Endothelial cell of umbilical vein (primary cell): ENCODE measurements around the gene ZNF160. TPM values are rescaled to one million over a fixed set of nuclear protein-coding genes. Genes with fewer than 3 reads are reported as not detected.
"Not testable (repeated sequence)": the region's sequence is repeated elsewhere in the genome, so short reads cannot be mapped to it uniquely, and the experiment has no call there.

ENCODE experiments used
- BruUV-seq: library from RNA; stranded (reverse); fragments of 400-500 nt; replicated peaks from 2 replicates; lab custom pipeline; 2021; lab: Mats Ljungman, UMichigan
- CTCF ChIA-PET: fragments of 300-600, 350-600 bp; sonication (Branson Sonifier 250); formaldehyde crosslinking; loops from one replicate; lab custom pipeline; 2021; ENCODE audit warnings: antibody characterized with exemption, inconsistent platforms; lab: Charles Lee
- POLR2A ChIA-PET: fragments of 300-600, 350-600 bp; sonication (Branson Sonifier 250); formaldehyde crosslinking; loops from one replicate; lab custom pipeline; 2021; ENCODE audit warnings: antibody characterized with exemption, inconsistent platforms; lab: Charles Lee
- DNase-seq: peaks from one replicate; pipeline ENCODE4 v3.0.0-alpha.2; 2011; ENCODE audit warnings: low read depth, low spot score
- FAIRE-seq: peaks from 2 replicates; lab custom pipeline; 2011; peaks lifted over from hg19 to GRCh38; lab: Jason Lieb, UNC
- H2AFZ ChIP-seq: 2 replicates; pipeline ENCODE4 v1.6.0; 2012; ENCODE audit warnings: low read depth, low read length, control low read depth, inconsistent platforms
- H3K27ac ChIP-seq: 2 replicates; pipeline ENCODE4 v1.5.1; 2011; ENCODE audit warnings: low read depth, mild to moderate bottlenecking, control low read depth, low read length, moderate library complexity; ENCODE audit not compliant: insufficient read depth
- H3K27me3 ChIP-seq, 2 experiments: 2 replicates each; pipeline versions ENCODE4 v1.6.0 to v1.6.1; 2011; ENCODE audit warnings: low read length in 2 of 2, mixed read lengths in 1 of 2; ENCODE audit not compliant: control insufficient read depth in 2 of 2, insufficient read depth in 2 of 2
- H3K36me3 ChIP-seq, 2 experiments: 2 replicates in 1 of 2; 3 replicates in 1 of 2; pipeline ENCODE4 v1.5.1; 2011; ENCODE audit warnings: low read length in 2 of 2, mild to moderate bottlenecking in 1 of 2, moderate library complexity in 1 of 2; ENCODE audit not compliant: control insufficient read depth in 2 of 2, insufficient read depth in 2 of 2; ENCODE audit errors: extremely low read depth in 1 of 2
- H3K4me1 ChIP-seq: 3 replicates; pipeline ENCODE4 v1.5.1; 2011; ENCODE audit warnings: mild to moderate bottlenecking, low read length; ENCODE audit not compliant: control insufficient read depth, insufficient read depth; ENCODE audit errors: extremely low read depth
- H3K4me2 ChIP-seq: 2 replicates; pipeline ENCODE4 v1.6.1; 2011; ENCODE audit warnings: low read length, control low read depth, mixed read lengths; ENCODE audit not compliant: insufficient read depth
- H3K4me3 ChIP-seq, 3 experiments: fragments of 200-600 bp in 1 of 3; sonication (generic), shearing (Covaris generic) in 1 of 3; replicated peaks in 1 of 3; 2 replicates each; pipeline ENCODE4 v1.5.1; 2011 to 2016; ENCODE audit warnings: control low read depth in 3 of 3, low read length in 3 of 3, mild to moderate bottlenecking in 2 of 3, inconsistent platforms in 1 of 3, low read depth in 1 of 3, moderate library complexity in 1 of 3; ENCODE audit not compliant: insufficient read depth in 1 of 3
- H3K79me2 ChIP-seq: 2 replicates; pipeline ENCODE4 v1.6.0; 2012; ENCODE audit warnings: low read length, inconsistent platforms; ENCODE audit not compliant: control insufficient read depth, insufficient read depth
- H3K9ac ChIP-seq: replicated peaks from 2 replicates; pipeline ENCODE3; 2011; ENCODE audit warnings: low read length, control low read depth; ENCODE audit not compliant: insufficient read depth; ENCODE audit errors: extremely low read depth
- H3K9me1 ChIP-seq: replicated peaks from 3 replicates; pipeline ENCODE4 v1.6.0; 2011; ENCODE audit warnings: mild to moderate bottlenecking, low read length; ENCODE audit not compliant: control insufficient read depth, insufficient read depth; ENCODE audit errors: extremely low read depth
- H3K9me3 ChIP-seq: replicated peaks from 2 replicates; pipeline ENCODE4 v1.5.1; 2012; ENCODE audit warnings: low read length, inconsistent platforms; ENCODE audit not compliant: control insufficient read depth, insufficient read depth
- H4K20me1 ChIP-seq: replicated peaks from 2 replicates; pipeline ENCODE3; 2011; ENCODE audit warnings: mild to moderate bottlenecking, low read length; ENCODE audit not compliant: control insufficient read depth, insufficient read depth; ENCODE audit errors: extremely low read depth
- CTCF ChIP-seq, 2 donors: IDR thresholded peaks; 1 replicate in 1 of 2; 2 replicates in 1 of 2; pipeline ENCODE4 v1.5.1; 2011; ENCODE audit warnings: low read length in 2 of 2, mild to moderate bottlenecking in 2 of 2, moderate library complexity in 2 of 2, control low read depth in 1 of 2, inconsistent platforms in 1 of 2, low read depth in 1 of 2; ENCODE audit not compliant: insufficient read depth in 1 of 2; ENCODE audit errors: extremely low read depth in 1 of 2
- EZH2 ChIP-seq: IDR thresholded peaks from 2 replicates; pipeline ENCODE4 v1.6.1; 2012; ENCODE audit warnings: borderline replicate concordance, low read depth, mild to moderate bottlenecking, moderate library complexity, low read length, inconsistent platforms; ENCODE audit not compliant: severe bottlenecking
- GATA2 ChIP-seq: IDR thresholded peaks from 2 replicates; pipeline ENCODE4 v1.7.0; 2011; ENCODE audit warnings: low read depth, mild to moderate bottlenecking, moderate library complexity, mixed read lengths, low read length; ENCODE audit not compliant: insufficient read length, insufficient read depth
- MAX ChIP-seq: IDR thresholded peaks from 2 replicates; pipeline ENCODE4 v1.6.1; 2011; ENCODE audit not compliant: insufficient read depth, insufficient read length
- POLR2A ChIP-seq: IDR thresholded peaks from 2 replicates; pipeline ENCODE4 v1.6.1; 2012; ENCODE audit warnings: low read depth, mild to moderate bottlenecking, control low read depth, low read length
- dilution Hi-C: fragments of 300-500 bp; cut with MboI; formaldehyde crosslinking; loops from one replicate; pipeline ENCODE4 v1.15.0; 2019; ENCODE audit warnings: low sequenced_read_pairs; ENCODE audit not compliant: extremely low pct_ligation_motif_present
- intact Hi-C: fragments of 100-400 bp; cut with micrococcal nuclease; formaldehyde crosslinking; loops from one replicate; pipeline ENCODE4 v1.10.0; 2022
- polyA plus RNA-seq, 4 experiments: library from polyadenylated mRNA; depleted of rRNA in 3 of 4; stranded (reverse) in 3 of 4; unstranded in 1 of 4; fragments of >200 nt; gene quantifications; 2 replicates each; pipeline versions ENCODE4 v1.2.1 to v1.2.3, GENCODE V29; 2011 to 2012; ENCODE audit warnings: missing spikeins in 1 of 4
- total RNA-seq: library from RNA; stranded (reverse); gene quantifications from 2 replicates; pipeline ENCODE4 v1.2.3, GENCODE V29; 2021

Gene ZNF160
- total and polyA plus RNA-seq, 2 donors (not counting 3 experiments of a cell fraction or from before 2014, with no cell fraction given), result 11.3 to 16.4 TPM

GRCh38 chr19:53096579-53096978 lies 6.6 kb downstream of the ZNF160 start:
- H3K27me3 ChIP-seq, intact Hi-C loops, dilution Hi-C loops, POLR2A ChIA-PET, H2AFZ ChIP-seq, H4K20me1 ChIP-seq, H3K4me1 ChIP-seq, DNase-seq, H3K4me2 ChIP-seq, CTCF ChIA-PET, H3K36me3 ChIP-seq, H3K9ac ChIP-seq, H3K27ac ChIP-seq, FAIRE-seq, BruUV-seq, H3K4me3 ChIP-seq, H3K9me3 ChIP-seq, H3K9me1 ChIP-seq: not testable (repeated sequence)
- peaks cover 12% of the 10 kb centered on the region for H3K79me2 ChIP-seq

- H3K36me3 ChIP-seq, result peaks cover 0 to 13% of the 10 kb centered on the region in 2 experiments
- no peaks in the 10 kb centered on the region for H3K4me1 ChIP-seq
- peaks cover 8% of the 10 kb centered on the region for H3K79me2 ChIP-seq
- intact Hi-C loops (no loop called here), dilution Hi-C loops (no loop called here)
- H2AFZ ChIP-seq, result no peak overlapping the region
- ChIA-PET CTCF (interaction anchor here (0.8 kb wide), 1 partner anchor 18 kb away, joined by 3 read pairs; no protein-coding TSS in a partner anchor), POLR2A (no interaction called here)
- no peak overlapping the region for H3K4me3 ChIP-seq
- H3K9me1 ChIP-seq, result no peaks in the 10 kb centered on the region
- H3K9ac ChIP-seq, result no peak overlapping the region
- H3K27ac ChIP-seq, result no peak overlapping the region
- H4K20me1 ChIP-seq, result no peaks in the 10 kb centered on the region
- H3K4me2 ChIP-seq, result no peak overlapping the region
- TF ChIP-seq POLR2A (no peak), MAX (no peak), GATA2 (no peak), EZH2 (no peak), CTCF (IDR thresholded peaks at IDR 0.05; ENCODE audit: extremely low read depth in 1 of 2, insufficient read depth in 1 of 2, low read depth in 1 of 2, low read length in 2 of 2) (no peak)
- DNase-seq, result no peak
- H3K27me3 ChIP-seq, result no peaks in the 10 kb centered on the region
- no peaks in the 10 kb centered on the region for H3K9me3 ChIP-seq
- no peak for FAIRE-seq
- no TSS peak for BruUV-seq
Measured at GRCh38 chr19:53094754-53095575, 8.3 kb downstream of the ZNF160 start.
